Nephron progenitor cell (in vitro differentiated cells): ENCODE results near the gene SLC34A1.
"Not testable (repeated sequence)": the region's sequence is repeated elsewhere in the genome, so short reads cannot be mapped to it uniquely, and the experiment has no call there.

Experiments
- DNase-seq: peaks from one replicate; pipeline ENCODE4 v3.0.0; 2021
- H3K27ac Mint-ChIP-seq: 2 replicates; pipeline ENCODE4 v1.8.0; 2021; ENCODE audit warnings: mild to moderate bottlenecking, moderate library complexity, mixed read lengths
- H3K27me3 Mint-ChIP-seq: 2 replicates; pipeline ENCODE4 v1.8.0; 2021; ENCODE audit warnings: mild to moderate bottlenecking, low read depth, mixed read lengths; ENCODE audit not compliant: poor library complexity
- H3K36me3 Mint-ChIP-seq: 2 replicates; pipeline ENCODE4 v1.8.0; 2021; ENCODE audit warnings: low read depth, mixed read lengths
- H3K4me1 Mint-ChIP-seq: 2 replicates; pipeline ENCODE4 v1.8.0; 2021; ENCODE audit warnings: mixed read lengths
- H3K4me3 Mint-ChIP-seq: 2 replicates; pipeline ENCODE4 v1.8.0; 2021; ENCODE audit warnings: mild to moderate bottlenecking, moderate library complexity, mixed read lengths
- H3K9me3 Mint-ChIP-seq: 2 replicates; pipeline ENCODE4 v1.8.0; 2021; ENCODE audit warnings: mild to moderate bottlenecking, moderate library complexity, mixed read lengths
- CTCF ChIP-seq: fragments of 200-600 bp; sonication (generic); IDR thresholded peaks from 2 replicates; pipeline ENCODE4 v1.5.0; 2021; ENCODE audit warnings: antibody characterized with exemption

The SLC34A1 gene

GRCh38 chr5:177357146-177357458, 27.1 kb upstream of the SLC34A1 start:
- Mint-ChIP-seq H3K9me3 (no peaks in the 10 kb centered on the region), H3K4me3 (no peak overlapping the region), H3K4me1 (peaks cover 15% of the 10 kb centered on the region), H3K36me3 (no peaks in the 10 kb centered on the region), H3K27me3 (peaks cover 53% of the 10 kb centered on the region), H3K27ac (no peak overlapping the region)
- DNase-seq: no peak
- no peak for TF ChIP-seq CTCF

GRCh38 chr5:177357459-177358351, 26.5 kb upstream of the SLC34A1 start, which contains the start of gene RGS14:
TSS of gene RGS14 (plus strand) at chr5:177357924. CDS start at chr5:177358025, 101 bp downstream.
- Mint-ChIP-seq H3K36me3 (no peaks in the 10 kb centered on the region), H3K27ac (no peak within 1 kb of the TSS), H3K9me3 (no peaks in the 10 kb centered on the region), H3K4me3 (no peak within 1 kb of the TSS), H3K4me1 (peaks cover 19% of the 10 kb centered on the region), H3K27me3 (peaks cover 56% of the 10 kb centered on the region)
- DNase-seq: no peak
- no peak for TF ChIP-seq CTCF

GRCh38 chr5:177358370-177358819, 25.8 kb upstream of the SLC34A1 start:
- Mint-ChIP-seq H3K27ac (no peak overlapping the region), H3K36me3 (no peaks in the 10 kb centered on the region), H3K4me3 (no peak overlapping the region), H3K9me3 (no peaks in the 10 kb centered on the region), H3K4me1 (peaks cover 23% of the 10 kb centered on the region), H3K27me3 (peaks cover 52% of the 10 kb centered on the region)
- no peak for DNase-seq
- no peak for TF ChIP-seq CTCF

GRCh38 chr5:177359451-177359851, 24.8 kb upstream of the SLC34A1 start:
- H3K4me3 Mint-ChIP-seq: no peak overlapping the region
- H3K27ac Mint-ChIP-seq: no peak overlapping the region
- peaks cover 41% of the 10 kb centered on the region for H3K27me3 Mint-ChIP-seq
- no peaks in the 10 kb centered on the region for H3K36me3 Mint-ChIP-seq
- no peak for TF ChIP-seq CTCF
- no peaks in the 10 kb centered on the region for H3K9me3 Mint-ChIP-seq
- no peak for DNase-seq
- H3K4me1 Mint-ChIP-seq: peaks cover 30% of the 10 kb centered on the region

GRCh38 chr5:177359860-177360259, 24.4 kb upstream of the SLC34A1 start:
- Mint-ChIP-seq H3K27me3 (peaks cover 37% of the 10 kb centered on the region), H3K27ac (no peak overlapping the region), H3K4me3 (no peak overlapping the region), H3K36me3 (no peaks in the 10 kb centered on the region), H3K4me1 (peaks cover 34% of the 10 kb centered on the region), H3K9me3 (no peaks in the 10 kb centered on the region)
- no peak for DNase-seq
- TF ChIP-seq CTCF: no peak

GRCh38 chr5:177360740-177361139, 23.5 kb upstream of the SLC34A1 start:
- not testable (repeated sequence) for DNase-seq, H3K4me3 Mint-ChIP-seq, H3K36me3 Mint-ChIP-seq, H3K27ac Mint-ChIP-seq, H3K9me3 Mint-ChIP-seq
- H3K4me1 Mint-ChIP-seq: peaks cover 37% of the 10 kb centered on the region
- peaks cover 31% of the 10 kb centered on the region for H3K27me3 Mint-ChIP-seq
